ENCODE data around the gene SEMA5A. TPM values are rescaled to one million over a fixed set of nuclear protein-coding genes. Genes with fewer than 3 reads are reported as not detected.

Gene SEMA5A
- total RNA-seq, 2 experiments from 2014 or later = not detected

DNA sequence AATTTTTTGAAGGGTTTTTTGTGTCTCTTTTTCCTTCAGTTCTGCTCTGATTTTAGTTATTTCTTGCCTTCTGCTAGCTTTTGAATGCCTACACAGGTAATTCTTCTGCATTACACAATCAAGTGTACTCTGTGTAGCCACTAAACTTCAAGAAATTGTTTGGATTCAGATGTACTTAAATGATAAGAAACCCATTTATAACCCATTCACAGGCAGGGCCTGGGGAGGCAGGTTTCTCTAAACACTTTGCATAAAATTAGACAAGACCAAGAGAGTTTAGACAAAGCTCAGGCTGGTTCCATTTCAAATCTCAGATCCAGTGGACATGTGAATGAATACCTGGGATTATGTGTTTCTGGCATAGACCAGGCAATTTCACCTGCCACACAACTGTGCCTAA is 41.3 kb upstream of the SEMA5A start:
- no peaks in the 10 kb centered on the region for H3K27me3 Mint-ChIP-seq
- H3K4me3 Mint-ChIP-seq = no peak overlapping the region
- H3K9me3 Mint-ChIP-seq = no peaks in the 10 kb centered on the region
- CTCF ChIA-PET = no interaction called here
- H3K4me1 Mint-ChIP-seq (ENCODE audit: low read depth) = no peaks in the 10 kb centered on the region
- no peak for ATAC-seq
- intact Hi-C loops (cut with micrococcal nuclease) = no loop called here
- no peak for TF ChIP-seq CTCF (IDR thresholded peaks at IDR 0.05)
- no peak overlapping the region for H3K27ac Mint-ChIP-seq
- no peaks in the 10 kb centered on the region for H3K36me3 Mint-ChIP-seq (ENCODE audit: low read depth)
- POLR2A ChIA-PET = no interaction called here
- no peak for DNase-seq

- ChIA-PET CTCF (no interaction called here), POLR2A (no interaction called here)
- TF ChIP-seq CTCF (IDR thresholded peaks at IDR 0.05) = no peak
- Mint-ChIP-seq H3K4me3 (no peak overlapping the region), H3K27me3 (no peaks in the 10 kb centered on the region), H3K27ac (no peak overlapping the region), H3K4me1 (ENCODE audit: low read depth) (no peaks in the 10 kb centered on the region), H3K36me3 (ENCODE audit: low read depth) (no peaks in the 10 kb centered on the region), H3K9me3 (peaks cover 3% of the 10 kb centered on the region)
- no peak for DNase-seq
- ATAC-seq = no peak
- intact Hi-C loops (cut with micrococcal nuclease) = no loop called here
These were observed 36.5 kb upstream of the SEMA5A start for GRCh38 chr5:9582406-9582805.

GRCh38 chr5:9573796-9574195 is 27.9 kb upstream of the SEMA5A start:
- H3K27ac Mint-ChIP-seq = no peak overlapping the region
- DNase-seq = no peak
- intact Hi-C loops (cut with micrococcal nuclease) = no loop called here
- no peaks in the 10 kb centered on the region for H3K27me3 Mint-ChIP-seq
- TF ChIP-seq CTCF (IDR thresholded peaks at IDR 0.05) = no peak
- ChIA-PET CTCF (no interaction called here), POLR2A (no interaction called here)
- ATAC-seq = no peak
- no peaks in the 10 kb centered on the region for H3K4me1 Mint-ChIP-seq (ENCODE audit: low read depth)
- H3K36me3 Mint-ChIP-seq (ENCODE audit: low read depth) = no peaks in the 10 kb centered on the region
- peaks cover 1% of the 10 kb centered on the region for H3K9me3 Mint-ChIP-seq
- H3K4me3 Mint-ChIP-seq = no peak overlapping the region

- ATAC-seq = no peak
- CTCF ChIA-PET = no interaction called here
These were observed 26.4 kb upstream of the SEMA5A start for GRCh38 chr5:9572246-9572645.

GRCh38 chr5:9570876-9571275 is 25.0 kb upstream of the SEMA5A start:
- Mint-ChIP-seq H3K36me3 (ENCODE audit: low read depth) (no peaks in the 10 kb centered on the region), H3K9me3 (no peaks in the 10 kb centered on the region), H3K4me1 (ENCODE audit: low read depth) (no peaks in the 10 kb centered on the region), H3K4me3 (no peak overlapping the region), H3K27me3 (no peaks in the 10 kb centered on the region), H3K27ac (no peak overlapping the region)
- ChIA-PET POLR2A (no interaction called here), CTCF (no interaction called here)
- intact Hi-C loops (cut with micrococcal nuclease) = no loop called here
- TF ChIP-seq CTCF (IDR thresholded peaks at IDR 0.05) = no peak
- DNase-seq (no peak), ATAC-seq (no peak)

More at GRCh38 chr5:9572246-9572645, 26.4 kb upstream of the SEMA5A start:
- DNase-seq = no peak
- Mint-ChIP-seq H3K9me3 (no peaks in the 10 kb centered on the region), H3K27ac (no peak overlapping the region), H3K27me3 (no peaks in the 10 kb centered on the region), H3K4me1 (ENCODE audit: low read depth) (no peaks in the 10 kb centered on the region), H3K4me3 (no peak overlapping the region), H3K36me3 (ENCODE audit: low read depth) (no peaks in the 10 kb centered on the region)
- POLR2A ChIA-PET = interaction anchor here (0.6 kb wide), 1 partner anchor 229 kb away, joined by 3 read pairs; no protein-coding TSS in a partner anchor
- TF ChIP-seq CTCF (IDR thresholded peaks at IDR 0.05) = no peak
- intact Hi-C loops (cut with micrococcal nuclease) = no loop called here
